ENCODE data around the gene LEP.

GRCh38 chr7:128247108-128247507, 6.0 kb downstream of the LEP start:
- TF ChIP-seq CTCF (IDR thresholded peaks at IDR 0.05) (no peak), EZH2 (IDR thresholded peaks at IDR 0.05; ENCODE audit: borderline replicate concordance, insufficient read depth, low read depth, low read length, poor library complexity, severe bottlenecking) (no peak)

All from B cell (primary cell).